IPS DF 19.7 (cell line): ENCODE measurements around the gene GSS.

Experiments used
- DNase-seq: peaks from one replicate; pipeline ENCODE4 v3.0.0-alpha.2; 2013; ENCODE audit warnings: low read depth, low spot score

GSS gene

GRCh38 chr20:34978092-34978744 lies 22.6 kb upstream of the GSS start:
- no peak for DNase-seq

GRCh38 chr20:34977365-34978091 lies 21.9 kb upstream of the GSS start:
- DNase-seq = no peak

GRCh38 chr20:34976286-34976685 lies 20.7 kb upstream of the GSS start:
- no peak for DNase-seq

- DNase-seq = no peak
These were observed 18.6 kb upstream of the GSS start for GRCh38 chr20:34974246-34974645.

GRCh38 chr20:34971561-34972235 lies 16.1 kb upstream of the GSS start:
- no peak for DNase-seq

GRCh38 chr20:34970846-34971560 lies 15.4 kb upstream of the GSS start:
- DNase-seq = no peak

GRCh38 chr20:34970193-34970840 lies 14.7 kb upstream of the GSS start:
- DNase-seq = no peak

GRCh38 chr20:34968042-34968775 lies 12.6 kb upstream of the GSS start:
- DNase-seq = no peak

GRCh38 chr20:34967421-34967820 lies 11.8 kb upstream of the GSS start:
- DNase-seq = no peak

- no peak for DNase-seq
These were observed 9.4 kb upstream of the GSS start for GRCh38 chr20:34965051-34965450.

GRCh38 chr20:34964486-34964885 lies 8.9 kb upstream of the GSS start:
- no peak for DNase-seq

- no peak for DNase-seq
These were observed 1.3 kb upstream of the GSS start for GRCh38 chr20:34956751-34957472.

GRCh38 chr20:34956041-34956458 lies 444 bp upstream of the GSS start:
- no peak for DNase-seq

- no peak for DNase-seq
These were observed 739 bp downstream of the GSS start for GRCh38 chr20:34954904-34955230.

- DNase-seq = no peak
These were observed 1.6 kb downstream of the GSS start for GRCh38 chr20:34953960-34954359.

GRCh38 chr20:34952671-34953070 lies 2.9 kb downstream of the GSS start:
- no peak for DNase-seq

- no peak for DNase-seq
These were observed 4.0 kb downstream of the GSS start for GRCh38 chr20:34951652-34952051.

- DNase-seq = no peak
These were observed 4.4 kb downstream of the GSS start for GRCh38 chr20:34951252-34951651.

- no peak for DNase-seq
These were observed 6.5 kb downstream of the GSS start for GRCh38 chr20:34949120-34949519.

- no peak for DNase-seq
These were observed 7.6 kb downstream of the GSS start for GRCh38 chr20:34948030-34948429.
